Astrocyte of the cerebellum (primary cell): ENCODE results near the gene TCF3.

Experiments used
- DNase-seq: peaks from one replicate; pipeline ENCODE4 v3.0.0-alpha.2; 2011; ENCODE audit warnings: low read depth
- H3K4me3 ChIP-seq: 2 replicates; pipeline ENCODE4 v1.5.1; 2011; ENCODE audit warnings: mild to moderate bottlenecking, low read depth, low read length, moderate library complexity
- in situ Hi-C: cut with HindIII; loops from 2 replicates; pipeline ENCODE4 v1.10.0; 2017; ENCODE audit warnings: low sequenced_read_pairs
- TF ChIP-seq, protein P1 (sequence below): IDR thresholded peaks from 2 replicates; pipeline ENCODE4 v1.5.1; 2012; ENCODE audit warnings: low read length, low read depth, moderate library complexity, mild to moderate bottlenecking; ENCODE audit errors: missing control alignments

Gene TCF3

DNA sequence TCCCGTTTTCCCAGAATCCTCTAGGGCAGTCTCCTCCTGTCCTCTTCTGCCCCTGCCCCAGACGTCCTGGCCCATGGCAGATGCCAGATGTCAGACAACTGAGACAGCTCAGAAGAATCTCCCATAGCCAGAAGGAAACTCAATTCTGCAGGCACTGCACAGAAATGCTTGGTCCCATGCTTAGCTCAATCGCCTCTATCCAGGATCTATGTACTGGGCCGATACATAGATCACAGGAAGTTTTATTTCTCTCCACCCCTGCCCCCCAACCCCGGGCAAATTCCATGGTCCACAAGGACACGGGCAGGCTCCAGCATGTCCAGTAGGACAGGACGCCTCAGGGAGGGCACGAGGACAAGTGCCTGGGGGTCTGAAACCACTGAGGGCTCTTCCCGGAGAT, 64.5 kb downstream of the TCF3 start:
- TF ChIP-seq, protein P1, sequence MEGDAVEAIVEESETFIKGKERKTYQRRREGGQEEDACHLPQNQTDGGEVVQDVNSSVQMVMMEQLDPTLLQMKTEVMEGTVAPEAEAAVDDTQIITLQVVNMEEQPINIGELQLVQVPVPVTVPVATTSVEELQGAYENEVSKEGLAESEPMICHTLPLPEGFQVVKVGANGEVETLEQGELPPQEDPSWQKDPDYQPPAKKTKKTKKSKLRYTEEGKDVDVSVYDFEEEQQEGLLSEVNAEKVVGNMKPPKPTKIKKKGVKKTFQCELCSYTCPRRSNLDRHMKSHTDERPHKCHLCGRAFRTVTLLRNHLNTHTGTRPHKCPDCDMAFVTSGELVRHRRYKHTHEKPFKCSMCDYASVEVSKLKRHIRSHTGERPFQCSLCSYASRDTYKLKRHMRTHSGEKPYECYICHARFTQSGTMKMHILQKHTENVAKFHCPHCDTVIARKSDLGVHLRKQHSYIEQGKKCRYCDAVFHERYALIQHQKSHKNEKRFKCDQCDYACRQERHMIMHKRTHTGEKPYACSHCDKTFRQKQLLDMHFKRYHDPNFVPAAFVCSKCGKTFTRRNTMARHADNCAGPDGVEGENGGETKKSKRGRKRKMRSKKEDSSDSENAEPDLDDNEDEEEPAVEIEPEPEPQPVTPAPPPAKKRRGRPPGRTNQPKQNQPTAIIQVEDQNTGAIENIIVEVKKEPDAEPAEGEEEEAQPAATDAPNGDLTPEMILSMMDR, result no peak
- in situ Hi-C loops, result no loop called here

DNA sequence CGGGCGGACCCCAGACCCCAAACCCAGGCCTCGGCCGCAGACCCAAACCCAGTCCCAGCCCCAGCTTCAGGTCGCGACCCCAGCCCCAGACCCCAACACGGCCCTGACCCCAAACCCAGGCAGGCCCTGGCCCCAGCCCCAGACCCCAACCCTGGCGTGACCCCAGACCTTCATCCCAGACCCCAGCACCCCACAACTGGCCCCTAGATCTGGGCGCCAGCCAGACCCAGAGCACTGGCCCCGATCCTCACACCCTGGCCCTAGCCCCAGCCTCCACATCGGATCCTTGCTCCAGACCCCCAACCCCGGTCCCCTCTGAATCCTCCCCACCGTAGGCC, 67.2 kb downstream of the TCF3 start:
- no peak for DNase-seq
- in situ Hi-C loops, result no loop called here
- no peak overlapping the region for H3K4me3 ChIP-seq
- TF ChIP-seq, protein P1, result no peak

More for the DNA sequence above, 64.5 kb downstream of the TCF3 start:
- DNase-seq, result no peak
- no peak overlapping the region for H3K4me3 ChIP-seq

DNA sequence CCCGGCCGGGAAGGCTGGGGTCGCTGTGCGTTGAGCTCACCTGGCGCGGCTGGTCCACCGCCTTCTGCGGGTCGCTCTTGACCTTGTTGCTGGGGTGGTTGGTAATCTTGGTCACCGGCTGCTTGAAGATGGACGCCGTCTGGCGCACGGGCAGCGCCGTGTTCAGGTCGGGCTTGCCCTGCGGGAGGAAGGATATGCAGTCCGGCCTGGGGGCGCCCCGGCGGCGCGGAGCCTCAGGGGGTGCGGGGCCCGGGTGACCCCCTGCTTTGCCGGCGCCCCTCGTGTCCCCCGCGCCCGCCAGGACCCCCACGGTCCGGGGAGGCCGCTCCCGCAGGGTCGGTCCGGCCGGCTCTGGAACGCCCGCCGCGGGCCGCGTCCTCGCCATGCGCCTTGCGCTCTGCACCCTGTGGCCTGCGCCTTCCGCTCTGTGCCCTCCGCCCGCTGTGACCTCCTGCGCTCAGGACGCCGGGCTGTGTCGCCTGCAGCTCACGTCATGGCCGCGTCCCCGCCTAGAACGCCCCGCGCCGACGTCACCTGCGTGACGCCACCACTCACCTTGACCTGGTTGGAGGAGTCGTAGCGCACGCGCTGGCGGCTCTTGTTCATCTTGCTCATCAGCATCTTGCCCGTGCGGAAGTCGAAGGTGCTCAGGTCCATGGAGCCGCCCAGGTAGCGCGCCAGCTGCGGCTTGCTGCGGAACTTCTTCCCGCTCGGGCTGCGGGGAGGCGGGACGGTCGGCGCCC, 67.7 kb downstream of the TCF3 start:
- TF ChIP-seq, protein P1, result no peak
- H3K4me3 ChIP-seq, result no peak overlapping the region
- in situ Hi-C loops, result no loop called here
- no peak for DNase-seq

DNA sequence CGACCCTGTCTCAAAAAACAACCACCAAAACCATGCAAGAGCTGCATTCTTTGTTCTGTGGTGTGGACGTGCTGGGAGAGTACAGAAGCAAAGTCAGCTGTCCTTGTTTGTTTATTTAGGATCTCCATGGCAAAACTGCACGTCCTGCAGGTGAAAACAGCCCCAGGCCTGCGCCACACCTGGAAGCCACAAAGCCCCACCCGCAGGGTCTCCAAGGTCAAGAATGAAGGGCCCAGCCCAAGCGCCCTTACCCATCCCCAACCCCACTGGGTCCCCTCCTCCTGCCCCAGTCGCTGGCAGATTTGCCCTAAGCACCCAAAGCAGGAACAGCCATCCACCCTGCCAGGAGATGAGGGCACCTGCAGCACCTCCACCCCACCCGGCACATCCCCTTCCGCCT, 70.2 kb downstream of the TCF3 start:
- no peak for DNase-seq
- no peak overlapping the region for H3K4me3 ChIP-seq
- in situ Hi-C loops, result no loop called here
- TF ChIP-seq, protein P1, result no peak

DNA sequence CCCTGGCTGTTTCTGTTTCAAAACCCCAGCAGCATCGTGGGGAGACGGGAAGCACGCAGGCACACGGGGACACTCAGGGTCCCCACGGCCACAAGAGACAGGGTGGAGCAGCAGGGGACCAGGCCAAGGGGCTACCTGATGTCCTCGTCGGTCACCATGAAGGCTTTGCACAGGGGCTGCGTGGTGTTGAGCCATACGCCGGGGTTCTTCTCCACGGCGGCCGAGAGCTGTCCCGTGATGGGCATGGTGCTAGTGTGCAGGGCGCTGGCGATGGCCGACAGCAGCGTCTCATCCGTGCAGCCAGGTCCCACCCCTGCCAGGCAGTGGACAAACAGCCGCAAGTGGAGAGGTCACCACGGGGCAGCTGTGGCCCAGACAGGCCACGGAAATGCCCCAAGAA, 71.5 kb downstream of the TCF3 start:
- no peak overlapping the region for H3K4me3 ChIP-seq
- TF ChIP-seq, protein P1, result no peak
- DNase-seq, result no peak
- in situ Hi-C loops, result no loop called here

DNA sequence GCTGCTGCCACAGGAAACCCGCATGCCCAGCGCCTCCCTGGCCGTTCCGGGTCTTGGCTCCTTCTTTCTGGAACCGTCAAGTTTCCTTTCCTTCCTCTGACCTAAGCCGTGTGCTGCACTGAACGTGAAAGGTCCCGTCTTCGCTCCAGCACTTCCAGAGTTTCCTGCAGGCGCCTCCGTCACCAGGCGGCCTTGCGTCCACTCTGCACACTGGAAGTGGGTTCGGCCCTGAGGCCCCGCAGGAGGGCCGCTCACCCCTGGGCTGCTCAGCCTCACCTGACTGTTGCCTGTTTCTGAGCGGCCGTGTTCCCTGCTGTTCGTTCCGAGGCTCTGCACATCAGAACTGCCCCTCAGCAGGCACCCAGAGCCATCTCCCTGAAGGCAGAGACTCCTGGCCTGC, 72.0 kb downstream of the TCF3 start:
- TF ChIP-seq, protein P1, result no peak
- no peak overlapping the region for H3K4me3 ChIP-seq
- DNase-seq, result no peak
- in situ Hi-C loops, result no loop called here
